Measurements from ENCODE around the gene LARGE1. TPM values are rescaled to one million over a fixed set of nuclear protein-coding genes. Genes with fewer than 3 reads are reported as not detected.

Gene LARGE1
- polyA plus RNA-seq, 1 donor: 17.8 TPM

- Histone ChIP-seq H3K27ac (ENCODE audit: low read length) (peak overlapping the region; percentile 44), H3K4me1 (ENCODE audit: control insufficient read depth, insufficient read depth, low read length) (no peaks in the 10 kb centered on the region), H3K9me3 (ENCODE audit: control insufficient read depth, low read depth, low read length) (no peaks in the 10 kb centered on the region), H3K27me3 (ENCODE audit: control insufficient read depth, insufficient read depth, low read length) (no peaks in the 10 kb centered on the region), H3K36me3 (ENCODE audit: control insufficient read depth, insufficient read depth, low read length) (no peaks in the 10 kb centered on the region), H3K4me3 (ENCODE audit: low read length) (no peak overlapping the region)
- peak; percentile 26 to 56 for DNase-seq
- 67% methylated on average over 1 of the region's 5 CpGs for WGBS (ENCODE audit: insufficient coverage, low lambda C conversion rate)
These were observed 108.6 kb downstream of the LARGE1 start for GRCh38 chr22:33811686-33812085.

DNA sequence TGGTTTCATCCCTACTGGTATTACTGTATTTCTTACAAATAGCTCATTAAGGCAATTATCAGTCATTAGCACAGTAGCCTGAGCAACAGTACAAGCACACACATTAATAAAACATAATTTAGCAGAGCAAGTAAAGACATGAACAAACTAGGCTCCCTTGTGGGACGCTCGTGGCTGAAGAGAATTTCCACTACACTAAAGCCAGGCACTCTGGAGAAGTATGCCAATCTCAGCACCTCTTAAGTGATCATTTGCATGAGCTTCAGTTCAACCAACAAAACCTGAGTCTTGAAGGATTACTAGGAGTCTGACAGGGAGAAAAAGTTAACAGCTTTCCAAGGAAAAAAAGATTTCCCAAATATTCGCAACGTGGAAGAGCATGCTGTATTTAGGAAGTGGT is 109.1 kb downstream of the LARGE1 start:
- 87% methylated on average over 3 of the region's 4 CpGs for WGBS (ENCODE audit: insufficient coverage, low lambda C conversion rate)
- Histone ChIP-seq H3K36me3 (ENCODE audit: control insufficient read depth, insufficient read depth, low read length) (no peaks in the 10 kb centered on the region), H3K27me3 (ENCODE audit: control insufficient read depth, insufficient read depth, low read length) (no peaks in the 10 kb centered on the region), H3K27ac (ENCODE audit: low read length) (peak overlapping the region; percentile 44), H3K9me3 (ENCODE audit: control insufficient read depth, low read depth, low read length) (no peaks in the 10 kb centered on the region), H3K4me1 (ENCODE audit: control insufficient read depth, insufficient read depth, low read length) (peaks cover 3% of the 10 kb centered on the region), H3K4me3 (ENCODE audit: low read length) (no peak overlapping the region)
- no peak for DNase-seq

GRCh38 chr22:33807470-33807869 is 112.8 kb downstream of the LARGE1 start:
- Histone ChIP-seq H3K27ac (ENCODE audit: low read length) (no peak overlapping the region), H3K36me3 (ENCODE audit: control insufficient read depth, insufficient read depth, low read length) (no peaks in the 10 kb centered on the region), H3K4me3 (ENCODE audit: low read length) (no peak overlapping the region), H3K27me3 (ENCODE audit: control insufficient read depth, insufficient read depth, low read length) (no peaks in the 10 kb centered on the region), H3K9me3 (ENCODE audit: control insufficient read depth, low read depth, low read length) (no peaks in the 10 kb centered on the region), H3K4me1 (ENCODE audit: control insufficient read depth, insufficient read depth, low read length) (peaks cover 3% of the 10 kb centered on the region)
- 100% methylated on average over 1 of the region's 4 CpGs for WGBS (ENCODE audit: insufficient coverage, low lambda C conversion rate)
- DNase-seq: no peak

- no peak overlapping the region for H3K4me3 ChIP-seq (ENCODE audit: low read length)
- no peak overlapping the region for H3K27ac ChIP-seq (ENCODE audit: low read length)
- H3K27me3 ChIP-seq (ENCODE audit: control insufficient read depth, insufficient read depth, low read length): no peaks in the 10 kb centered on the region
- H3K4me1 ChIP-seq (ENCODE audit: control insufficient read depth, insufficient read depth, low read length): peaks cover 3% of the 10 kb centered on the region
- WGBS (ENCODE audit: insufficient coverage, low lambda C conversion rate): no CpG with 5 or more reads among the region's 3 CpGs
- H3K9me3 ChIP-seq (ENCODE audit: control insufficient read depth, low read depth, low read length): no peaks in the 10 kb centered on the region
- DNase-seq: peak; percentile 47 to 72
- no peaks in the 10 kb centered on the region for H3K36me3 ChIP-seq (ENCODE audit: control insufficient read depth, insufficient read depth, low read length)
These were observed 114.1 kb downstream of the LARGE1 start for GRCh38 chr22:33806191-33806590.

- peak overlapping the region; percentile 11 for H3K27ac ChIP-seq (ENCODE audit: low read length)
- no peaks in the 10 kb centered on the region for H3K27me3 ChIP-seq (ENCODE audit: control insufficient read depth, insufficient read depth, low read length)
- H3K4me3 ChIP-seq (ENCODE audit: low read length): no peak overlapping the region
- no peaks in the 10 kb centered on the region for H3K36me3 ChIP-seq (ENCODE audit: control insufficient read depth, insufficient read depth, low read length)
- WGBS (ENCODE audit: insufficient coverage, low lambda C conversion rate): no CpG with 5 or more reads among the region's 7 CpGs
- no peaks in the 10 kb centered on the region for H3K9me3 ChIP-seq (ENCODE audit: control insufficient read depth, low read depth, low read length)
- H3K4me1 ChIP-seq (ENCODE audit: control insufficient read depth, insufficient read depth, low read length): peaks cover 3% of the 10 kb centered on the region
- DNase-seq: peak; percentile 16 to 41
These were observed 116.6 kb downstream of the LARGE1 start for GRCh38 chr22:33803371-33804282.

GRCh38 chr22:33798401-33798800 is 121.9 kb downstream of the LARGE1 start:
- DNase-seq: no peak
- no CpG with 5 or more reads among the region's 6 CpGs for WGBS (ENCODE audit: insufficient coverage, low lambda C conversion rate)
- Histone ChIP-seq H3K4me3 (ENCODE audit: low read length) (no peak overlapping the region), H3K36me3 (ENCODE audit: control insufficient read depth, insufficient read depth, low read length) (no peaks in the 10 kb centered on the region), H3K27ac (ENCODE audit: low read length) (no peak overlapping the region), H3K4me1 (ENCODE audit: control insufficient read depth, insufficient read depth, low read length) (no peaks in the 10 kb centered on the region), H3K27me3 (ENCODE audit: control insufficient read depth, insufficient read depth, low read length) (no peaks in the 10 kb centered on the region), H3K9me3 (ENCODE audit: control insufficient read depth, low read depth, low read length) (no peaks in the 10 kb centered on the region)

DNA sequence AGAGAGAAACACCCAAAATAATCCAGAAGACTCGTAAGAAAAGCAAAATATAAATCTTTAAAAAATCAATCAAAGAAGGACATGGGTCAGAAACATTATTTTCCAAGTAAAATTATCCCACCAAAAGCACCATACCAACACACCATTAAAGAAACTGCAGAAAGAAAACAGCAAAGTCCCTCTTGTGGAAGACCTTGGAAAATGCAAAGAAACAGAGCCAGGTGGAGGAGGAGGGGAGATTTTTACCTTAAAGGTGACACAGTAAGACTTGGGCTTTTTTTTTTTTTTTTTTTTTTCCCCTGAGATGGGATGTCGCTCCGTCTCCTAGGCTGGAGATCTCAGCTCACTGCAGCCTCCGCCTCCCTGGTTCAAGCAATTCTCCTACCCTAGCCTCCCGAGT is 123.8 kb downstream of the LARGE1 start:
- 100% methylated on average over 1 of the region's 5 CpGs for WGBS (ENCODE audit: insufficient coverage, low lambda C conversion rate)
- no peaks in the 10 kb centered on the region for H3K27me3 ChIP-seq (ENCODE audit: control insufficient read depth, insufficient read depth, low read length)
- no peak for DNase-seq
- H3K4me1 ChIP-seq (ENCODE audit: control insufficient read depth, insufficient read depth, low read length): no peaks in the 10 kb centered on the region
- H3K4me3 ChIP-seq (ENCODE audit: low read length): no peak overlapping the region
- H3K36me3 ChIP-seq (ENCODE audit: control insufficient read depth, insufficient read depth, low read length): no peaks in the 10 kb centered on the region
- H3K27ac ChIP-seq (ENCODE audit: low read length): no peak overlapping the region
- no peaks in the 10 kb centered on the region for H3K9me3 ChIP-seq (ENCODE audit: control insufficient read depth, low read depth, low read length)

DNA sequence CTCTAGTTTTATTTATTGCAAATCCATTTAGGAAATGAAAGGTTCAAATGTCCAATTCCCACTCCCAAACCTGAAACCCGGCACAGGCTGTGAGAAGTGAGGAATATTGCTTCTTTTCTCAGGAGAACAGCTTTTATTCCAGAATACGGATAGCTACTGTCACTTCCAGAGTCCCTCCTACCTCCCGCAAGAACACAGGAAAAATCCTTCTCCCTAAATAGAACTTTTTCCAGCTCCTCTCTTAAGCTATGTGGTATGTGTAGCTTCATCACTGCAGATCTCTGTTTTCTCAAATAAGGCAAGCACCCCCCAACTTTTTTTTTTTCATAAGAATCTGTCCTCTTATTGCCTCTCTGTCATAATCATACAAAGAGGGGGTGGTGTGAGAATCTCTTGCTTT is 126.8 kb downstream of the LARGE1 start:
- DNase-seq: no peak
- WGBS (ENCODE audit: insufficient coverage, low lambda C conversion rate): no CpG with 5 or more reads among the region's 3 CpGs
- no peaks in the 10 kb centered on the region for H3K4me1 ChIP-seq (ENCODE audit: control insufficient read depth, insufficient read depth, low read length)
- H3K4me3 ChIP-seq (ENCODE audit: low read length): no peak overlapping the region
- peak overlapping the region; percentile 17 for H3K27ac ChIP-seq (ENCODE audit: low read length)
- no peaks in the 10 kb centered on the region for H3K36me3 ChIP-seq (ENCODE audit: control insufficient read depth, insufficient read depth, low read length)
- H3K27me3 ChIP-seq (ENCODE audit: control insufficient read depth, insufficient read depth, low read length): no peaks in the 10 kb centered on the region
- peaks cover 3% of the 10 kb centered on the region for H3K9me3 ChIP-seq (ENCODE audit: control insufficient read depth, low read depth, low read length)

DNA sequence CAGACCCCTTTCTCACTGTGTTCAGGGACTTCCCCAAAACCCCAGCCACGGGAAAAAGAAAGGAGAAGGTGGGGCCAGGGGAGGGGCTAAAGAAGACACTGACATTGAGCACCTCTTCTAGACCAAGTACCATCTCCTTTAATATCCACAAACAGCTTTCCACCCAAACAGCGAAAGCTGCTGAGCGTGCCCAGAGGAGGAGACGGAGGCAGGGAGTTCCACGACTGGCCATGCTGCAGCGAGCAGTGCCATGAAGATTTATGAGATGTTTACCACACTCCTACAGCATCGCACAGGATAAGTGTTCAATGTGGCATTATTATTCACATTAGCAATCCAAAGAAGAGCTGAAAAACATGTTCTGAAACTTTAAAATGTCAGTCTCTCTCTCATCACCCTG is 127.4 kb downstream of the LARGE1 start:
- Histone ChIP-seq H3K36me3 (ENCODE audit: control insufficient read depth, insufficient read depth, low read length) (no peaks in the 10 kb centered on the region), H3K4me1 (ENCODE audit: control insufficient read depth, insufficient read depth, low read length) (no peaks in the 10 kb centered on the region), H3K27ac (ENCODE audit: low read length) (peak overlapping the region; percentile 27), H3K9me3 (ENCODE audit: control insufficient read depth, low read depth, low read length) (peaks cover 3% of the 10 kb centered on the region), H3K27me3 (ENCODE audit: control insufficient read depth, insufficient read depth, low read length) (no peaks in the 10 kb centered on the region), H3K4me3 (ENCODE audit: low read length) (no peak overlapping the region)
- no peak for DNase-seq
- no CpG with 5 or more reads among the region's 7 CpGs for WGBS (ENCODE audit: insufficient coverage, low lambda C conversion rate)

- no peak for DNase-seq
- Histone ChIP-seq H3K27me3 (ENCODE audit: control insufficient read depth, insufficient read depth, low read length) (no peaks in the 10 kb centered on the region), H3K36me3 (ENCODE audit: control insufficient read depth, insufficient read depth, low read length) (no peaks in the 10 kb centered on the region), H3K4me1 (ENCODE audit: control insufficient read depth, insufficient read depth, low read length) (no peaks in the 10 kb centered on the region), H3K27ac (ENCODE audit: low read length) (no peak overlapping the region), H3K4me3 (ENCODE audit: low read length) (no peak overlapping the region), H3K9me3 (ENCODE audit: control insufficient read depth, low read depth, low read length) (peaks cover 3% of the 10 kb centered on the region)
- 100% methylated on average over 2 of the region's 4 CpGs for WGBS (ENCODE audit: insufficient coverage, low lambda C conversion rate)
These were observed 130.5 kb downstream of the LARGE1 start for GRCh38 chr22:33789690-33790253.
